Choroid plexus epithelial cell (primary cell): ENCODE data around the gene PYGM.
A peak's percentile ranks its signal among the peaks of the same experiment; 100 is the strongest.

ENCODE experiments used
- DNase-seq: peaks from one replicate; pipeline ENCODE4 v3.0.0-alpha.2; 2010; ENCODE audit warnings: low read depth
- H3K4me3 ChIP-seq: 2 replicates; pipeline ENCODE4 v1.5.1; 2011; ENCODE audit warnings: low read depth, mild to moderate bottlenecking, control low read depth, low read length, moderate library complexity
- TF ChIP-seq, protein P1 (sequence below): conservative IDR thresholded peaks from 2 replicates; pipeline ENCODE4 v1.5.1; 2011; ENCODE audit warnings: low read depth, mild to moderate bottlenecking, control low read depth, inconsistent platforms, low read length, moderate library complexity

The PYGM gene

DNA sequence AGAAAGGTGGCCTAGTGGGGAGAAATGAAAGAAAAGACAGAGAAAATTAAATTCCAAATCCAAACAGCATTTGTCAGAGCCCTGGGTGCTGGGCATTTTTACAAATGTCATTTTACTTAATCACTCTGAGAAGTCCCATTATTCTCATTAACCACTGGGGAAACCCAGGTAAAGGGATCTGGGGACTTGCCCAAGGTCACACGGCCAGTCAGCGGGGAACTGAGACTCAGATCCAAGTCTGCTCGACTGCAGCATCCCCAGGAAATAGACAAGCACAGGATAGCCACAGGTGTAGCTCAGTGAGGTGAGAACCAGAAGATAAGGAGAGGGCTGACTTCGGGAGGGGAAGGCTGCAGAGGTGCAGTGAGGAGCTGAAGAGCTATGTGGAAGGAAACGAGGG is 44.7 kb downstream of the PYGM start:
- TF ChIP-seq, protein P1, sequence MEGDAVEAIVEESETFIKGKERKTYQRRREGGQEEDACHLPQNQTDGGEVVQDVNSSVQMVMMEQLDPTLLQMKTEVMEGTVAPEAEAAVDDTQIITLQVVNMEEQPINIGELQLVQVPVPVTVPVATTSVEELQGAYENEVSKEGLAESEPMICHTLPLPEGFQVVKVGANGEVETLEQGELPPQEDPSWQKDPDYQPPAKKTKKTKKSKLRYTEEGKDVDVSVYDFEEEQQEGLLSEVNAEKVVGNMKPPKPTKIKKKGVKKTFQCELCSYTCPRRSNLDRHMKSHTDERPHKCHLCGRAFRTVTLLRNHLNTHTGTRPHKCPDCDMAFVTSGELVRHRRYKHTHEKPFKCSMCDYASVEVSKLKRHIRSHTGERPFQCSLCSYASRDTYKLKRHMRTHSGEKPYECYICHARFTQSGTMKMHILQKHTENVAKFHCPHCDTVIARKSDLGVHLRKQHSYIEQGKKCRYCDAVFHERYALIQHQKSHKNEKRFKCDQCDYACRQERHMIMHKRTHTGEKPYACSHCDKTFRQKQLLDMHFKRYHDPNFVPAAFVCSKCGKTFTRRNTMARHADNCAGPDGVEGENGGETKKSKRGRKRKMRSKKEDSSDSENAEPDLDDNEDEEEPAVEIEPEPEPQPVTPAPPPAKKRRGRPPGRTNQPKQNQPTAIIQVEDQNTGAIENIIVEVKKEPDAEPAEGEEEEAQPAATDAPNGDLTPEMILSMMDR = no peak
- no peak overlapping the region for H3K4me3 ChIP-seq
- DNase-seq = no peak

DNA sequence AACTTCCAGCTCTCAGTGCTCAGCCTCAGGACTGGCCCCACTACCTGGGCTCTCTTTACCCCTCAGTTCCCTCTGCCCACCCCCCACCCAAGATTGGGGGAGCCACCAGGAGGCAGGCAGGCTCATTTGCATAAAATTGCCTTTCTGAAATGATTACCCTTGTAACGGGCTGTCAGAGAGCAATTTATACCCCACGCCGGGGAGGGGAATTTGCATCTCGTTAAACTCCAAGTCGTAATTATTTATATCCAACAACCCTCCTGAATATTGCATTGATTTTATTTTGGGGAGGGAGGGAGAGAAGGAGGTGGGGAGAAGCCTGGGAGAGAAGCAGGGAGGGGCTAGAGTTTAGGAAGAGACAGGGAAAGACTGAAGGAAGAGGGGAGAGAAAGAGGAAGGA is 45.1 kb downstream of the PYGM start:
- TF ChIP-seq, protein P1 = no peak
- no peak overlapping the region for H3K4me3 ChIP-seq
- DNase-seq = no peak

GRCh38 chr11:64713781-64714363 is 45.9 kb downstream of the PYGM start:
- TF ChIP-seq, protein P1 = no peak
- no peak overlapping the region for H3K4me3 ChIP-seq
- no peak for DNase-seq

- DNase-seq = peak; percentile 55
- TF ChIP-seq, protein P1 = no peak
- no peak overlapping the region for H3K4me3 ChIP-seq
Observed at GRCh38 chr11:64713016-64713707, 46.6 kb downstream of the PYGM start.

DNA sequence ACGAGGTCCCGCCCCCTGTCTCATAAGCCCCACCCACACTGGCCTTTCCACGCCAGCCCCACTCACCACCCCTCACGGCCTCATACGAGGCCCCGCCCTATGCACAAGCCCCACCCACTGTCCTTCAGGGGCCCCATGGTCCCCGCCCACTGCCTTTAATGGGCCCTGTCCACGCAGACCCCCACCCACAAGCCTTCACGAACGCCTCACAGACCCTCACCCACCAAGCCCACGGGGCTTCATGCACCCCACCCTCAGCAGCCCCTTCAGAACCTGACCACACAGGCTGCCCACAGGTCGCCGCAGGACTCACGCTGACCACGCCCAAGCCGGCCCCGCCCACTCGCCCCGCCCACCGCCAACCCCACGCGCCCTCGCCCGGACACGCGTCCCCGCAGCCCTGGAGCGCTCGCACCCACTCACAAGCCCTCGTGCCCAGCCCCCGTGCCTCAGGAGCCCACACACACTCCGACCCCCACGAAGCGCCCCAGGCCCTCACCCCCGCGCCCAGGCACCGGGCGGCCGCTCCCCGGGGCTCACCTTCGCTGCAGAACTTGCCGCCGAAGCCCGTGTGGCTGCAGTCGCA is 47.3 kb downstream of the PYGM start:
- DNase-seq = no peak
- TF ChIP-seq, protein P1 = no peak
- no peak overlapping the region for H3K4me3 ChIP-seq

- TF ChIP-seq, protein P1 = no peak
- H3K4me3 ChIP-seq = no peak overlapping the region
- DNase-seq = no peak
Observed at GRCh38 chr11:64711956-64712362, 47.8 kb downstream of the PYGM start.
